SKM-1 (cell line): ENCODE data around the gene LRP6.
"Not testable (repeated sequence)": the region's sequence is repeated elsewhere in the genome, so short reads cannot be mapped to it uniquely, and the experiment has no call there.

Experiments used
- DNase-seq: peaks from one replicate; lab custom pipeline; 2025; ENCODE audit not compliant: unreplicated experiment; lab: John Stamatoyannopoulos, UW

LRP6 gene

GRCh38 chr12:12265571-12266388 is 1.1 kb downstream of the LRP6 start:
- no peak for DNase-seq

DNA sequence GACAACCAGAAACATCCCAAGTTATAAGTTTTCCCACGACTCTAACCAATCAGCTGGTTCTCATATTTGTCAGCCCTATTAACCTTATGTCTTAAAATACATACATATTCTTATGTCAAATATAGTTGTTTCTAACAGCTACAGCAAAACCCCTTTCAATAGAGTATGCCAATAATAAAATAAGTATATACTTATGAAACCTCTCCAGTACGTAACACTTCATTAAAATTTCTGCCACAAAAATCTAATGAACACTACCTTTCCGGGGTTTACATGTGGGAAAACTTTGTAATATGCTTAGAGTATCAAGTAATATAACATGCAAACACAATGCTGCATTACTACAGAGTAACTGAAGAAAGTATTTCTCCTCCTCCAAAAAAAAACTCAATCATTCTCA is 1.8 kb downstream of the LRP6 start:
- no peak for DNase-seq

DNA sequence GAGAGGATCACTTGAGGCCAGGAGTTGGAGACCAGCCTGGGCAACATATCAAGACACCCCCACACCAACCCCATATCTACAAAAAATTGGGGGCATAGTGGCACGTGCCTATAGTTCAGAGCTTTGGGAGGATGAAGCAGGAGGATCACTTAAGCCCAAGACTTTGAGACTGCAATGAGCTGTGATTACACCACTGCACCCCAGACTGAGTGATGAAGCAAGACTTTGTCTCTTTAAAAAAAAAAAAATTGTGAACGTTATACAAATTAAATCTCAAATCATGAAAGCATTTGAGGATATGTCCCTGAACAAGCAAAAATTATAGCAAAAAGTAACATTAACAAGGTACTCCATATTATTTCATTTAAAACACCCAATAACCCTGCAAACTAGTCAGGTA is 2.9 kb downstream of the LRP6 start:
- DNase-seq = no peak

- not testable (repeated sequence) for DNase-seq
Observed at GRCh38 chr12:12256291-12256757, 10.5 kb downstream of the LRP6 start.

GRCh38 chr12:12254553-12254952 is 12.3 kb downstream of the LRP6 start:
- no peak for DNase-seq

- DNase-seq = no peak
Observed at GRCh38 chr12:12249216-12250050, 17.4 kb downstream of the LRP6 start.

DNA sequence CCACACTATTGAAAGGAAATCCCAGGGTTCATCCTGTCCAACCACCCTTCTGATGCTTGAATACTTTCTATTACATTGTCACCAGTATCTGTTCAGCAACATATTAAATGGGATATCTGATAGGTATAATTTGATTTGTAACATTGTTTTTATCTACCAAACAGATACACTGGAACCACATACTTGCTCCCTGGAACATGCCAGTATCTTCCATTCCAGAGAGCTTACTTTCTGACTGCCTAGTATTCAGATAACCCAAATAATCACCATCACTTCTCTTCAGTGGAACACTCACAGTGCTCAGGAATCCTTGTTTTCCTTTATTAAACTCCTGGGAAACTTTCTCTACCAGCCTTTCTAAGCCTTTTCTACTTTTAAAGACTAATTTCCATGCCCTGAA is 19.3 kb downstream of the LRP6 start:
- DNase-seq = no peak

DNA sequence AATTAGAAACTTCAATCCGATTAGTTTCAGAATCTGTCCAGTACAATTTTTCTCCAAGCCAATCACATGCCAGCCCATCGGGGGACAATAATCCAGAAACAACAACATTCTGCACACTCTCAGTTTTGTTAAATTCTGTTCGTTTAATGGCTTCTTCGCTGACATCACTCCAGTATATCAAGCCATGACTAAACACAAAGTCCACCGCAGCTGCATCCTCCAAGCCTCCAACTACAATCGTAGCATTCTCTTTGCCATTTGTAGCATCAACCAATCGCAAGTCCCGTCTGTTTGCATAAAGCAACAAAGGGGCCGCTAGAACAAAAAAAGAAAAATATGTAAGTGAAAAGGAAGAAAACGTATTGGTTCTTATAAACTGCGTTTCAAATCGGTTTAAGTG is 22.5 kb downstream of the LRP6 start:
- DNase-seq = no peak

- DNase-seq = no peak
Observed at GRCh38 chr12:12240662-12241340, 26.0 kb downstream of the LRP6 start.

DNA sequence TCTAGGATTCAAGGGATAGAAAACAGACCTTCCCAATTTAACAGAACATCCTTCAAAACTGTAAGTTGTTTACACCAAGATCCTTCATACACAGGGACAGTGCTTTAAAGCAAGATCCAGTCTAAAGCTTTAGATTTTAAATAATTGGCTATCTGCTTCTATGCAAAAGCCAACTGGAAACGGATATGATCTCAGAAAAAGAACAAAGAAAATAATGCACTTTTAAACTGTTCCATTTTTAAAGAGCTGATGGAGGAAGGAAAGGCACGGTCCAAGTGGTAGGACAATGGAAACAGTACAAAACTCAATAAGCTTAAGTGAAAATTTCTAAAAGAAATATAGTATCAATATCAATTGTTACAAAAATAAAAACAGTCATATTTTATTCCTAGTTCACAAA is 27.7 kb downstream of the LRP6 start:
- no peak for DNase-seq

DNA sequence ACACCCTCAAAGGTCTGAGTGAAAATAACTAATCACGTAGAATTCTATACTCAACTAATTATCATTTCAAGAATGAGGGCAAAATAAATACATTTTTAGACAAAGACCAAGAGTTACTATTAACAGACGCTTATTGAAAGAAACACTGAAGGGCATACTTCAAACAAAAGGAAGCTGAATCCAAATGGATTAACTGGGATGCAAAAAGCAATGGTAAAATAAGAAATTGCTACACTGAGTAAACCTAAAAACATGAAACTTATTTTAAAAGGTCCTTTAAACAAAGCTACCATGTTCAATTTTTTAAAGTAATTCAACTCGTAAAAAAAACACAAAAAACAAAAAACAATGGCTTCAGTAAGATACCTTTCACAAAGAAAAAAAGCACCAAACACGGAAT is 28.2 kb downstream of the LRP6 start:
- no peak for DNase-seq

DNA sequence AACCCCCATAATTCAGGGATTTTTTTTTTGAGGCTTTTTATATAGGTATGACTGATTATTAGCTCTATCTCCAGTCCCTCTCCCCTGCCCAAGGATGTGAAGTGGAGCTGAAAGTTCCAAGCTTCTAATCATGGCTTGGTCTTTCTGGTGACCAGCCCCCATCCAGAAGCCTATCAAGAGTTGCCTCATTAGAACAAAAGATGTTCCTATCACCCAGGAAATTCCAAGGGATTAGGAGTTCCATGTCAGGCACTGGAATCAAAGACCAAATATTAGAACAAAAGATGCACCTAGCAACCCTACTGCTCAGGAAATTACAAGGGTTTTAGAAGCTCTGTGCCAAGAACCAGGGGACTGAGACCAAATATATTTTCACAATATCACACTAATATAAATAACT is 29.9 kb downstream of the LRP6 start:
- no peak for DNase-seq

GRCh38 chr12:12230275-12230674 is 36.6 kb downstream of the LRP6 start:
- DNase-seq = no peak

DNA sequence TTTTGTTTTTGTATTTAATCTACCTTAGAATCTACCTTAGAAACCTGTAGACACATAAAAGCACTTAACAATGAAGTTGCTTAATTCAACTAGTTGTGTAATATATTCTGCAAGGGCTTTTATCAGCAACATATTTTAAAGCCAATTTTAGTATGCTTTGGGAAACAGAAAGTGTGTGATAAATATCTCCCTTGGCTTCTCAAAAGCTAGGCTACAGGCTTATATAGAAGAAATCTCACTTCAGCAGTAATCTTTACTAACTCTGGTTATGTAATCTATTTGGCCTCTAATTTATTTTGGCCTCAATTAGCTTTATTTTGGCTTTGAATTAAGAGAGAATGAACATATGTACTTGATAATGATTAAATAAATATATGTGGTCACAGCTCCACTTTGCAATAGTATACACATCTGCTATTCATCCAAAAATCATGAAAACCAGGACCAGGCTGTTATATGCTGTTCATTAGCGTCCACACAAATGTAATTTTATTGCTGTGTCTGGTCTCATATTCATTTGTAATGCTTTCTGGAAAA is 37.2 kb downstream of the LRP6 start:
- DNase-seq = no peak

GRCh38 chr12:12228402-12228801 is 38.4 kb downstream of the LRP6 start:
- DNase-seq = no peak

GRCh38 chr12:12226187-12226586 is 40.7 kb downstream of the LRP6 start:
- no peak for DNase-seq

- no peak for DNase-seq
Observed at GRCh38 chr12:12224240-12224940, 42.5 kb downstream of the LRP6 start.

DNA sequence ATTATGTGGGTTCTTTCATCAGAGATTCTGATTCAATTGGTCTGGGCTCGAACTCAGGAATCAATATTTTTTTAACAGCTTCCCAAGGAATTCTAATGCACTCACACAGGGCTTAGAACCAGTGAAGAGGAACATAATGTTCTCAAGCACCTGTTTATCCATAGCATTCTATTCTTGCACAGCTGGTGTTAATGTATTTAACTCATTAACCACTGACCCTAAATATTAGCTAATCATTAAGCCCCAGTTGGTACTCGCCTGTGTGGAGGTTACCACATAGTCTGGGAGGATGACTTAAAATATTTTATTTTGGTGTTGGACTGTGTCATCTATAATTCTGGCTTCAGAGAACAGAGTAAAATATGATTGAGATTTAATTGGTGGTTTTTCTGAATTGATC is 45.3 kb downstream of the LRP6 start:
- DNase-seq = no peak

- DNase-seq = no peak
Observed at GRCh38 chr12:12219664-12220063, 47.2 kb downstream of the LRP6 start.

DNA sequence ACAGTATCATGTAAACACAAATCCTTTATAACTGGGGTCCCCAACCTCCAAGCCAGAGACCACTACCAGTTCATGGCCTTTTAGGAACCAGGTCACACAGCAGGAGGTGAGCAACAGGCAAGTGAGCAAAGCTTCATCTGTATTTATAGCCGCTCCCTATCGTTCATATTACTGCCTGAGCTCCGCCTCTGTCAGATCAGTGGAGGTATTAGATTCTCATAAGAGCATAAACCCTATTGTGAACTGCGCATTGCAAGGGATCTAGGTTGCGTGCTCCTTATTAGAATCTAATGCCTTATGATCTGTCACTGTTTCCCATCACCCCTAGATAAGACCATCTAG is 49.9 kb downstream of the LRP6 start:
- DNase-seq = no peak
